HEK293T (cell line): ENCODE data around the gene PRRT1B.

Source experiments
- ARNT ChIP-seq: fragments of 450-650 bp; IDR thresholded peaks from 2 replicates; pipeline ENCODE4 v1.6.1; 2017; ENCODE audit warnings: mild to moderate bottlenecking
- BHLHE40 ChIP-seq: fragments of 450-650 bp; IDR thresholded peaks from 2 replicates; pipeline ENCODE4 v1.6.1; 2016; ENCODE audit warnings: mild to moderate bottlenecking, moderate library complexity, borderline replicate concordance
- CTBP1 ChIP-seq: fragments of 450-650 bp; IDR thresholded peaks from 2 replicates; pipeline ENCODE4 v1.6.1; 2016; ENCODE audit warnings: borderline replicate concordance
- ELF4 ChIP-seq: fragments of 450-650 bp; IDR thresholded peaks from 2 replicates; pipeline ENCODE4 v1.6.1; 2017; ENCODE audit warnings: antibody characterized with exemption
- FOXA1 ChIP-seq: fragments of 450-650 bp; IDR thresholded peaks from 2 replicates; pipeline ENCODE4 v1.6.1; 2016; ENCODE audit warnings: mild to moderate bottlenecking
- FOXK2 ChIP-seq: fragments of 450-650 bp; IDR thresholded peaks from 2 replicates; pipeline ENCODE4 v1.6.1; 2016; ENCODE audit warnings: mild to moderate bottlenecking
- FOXM1 ChIP-seq: fragments of 450-650 bp; IDR thresholded peaks from 2 replicates; pipeline ENCODE4 v1.6.1; 2017; ENCODE audit warnings: mild to moderate bottlenecking, borderline replicate concordance
- HDGF ChIP-seq: fragments of 450-650 bp; IDR thresholded peaks from 2 replicates; pipeline ENCODE4 v1.6.1; 2017; ENCODE audit warnings: antibody characterized with exemption, borderline replicate concordance
- NFRKB ChIP-seq: fragments of 450-650 bp; IDR thresholded peaks from 2 replicates; pipeline ENCODE4 v1.6.1; 2016; ENCODE audit warnings: mild to moderate bottlenecking, moderate library complexity
- PKNOX1 ChIP-seq: fragments of 450-650 bp; IDR thresholded peaks from 2 replicates; pipeline ENCODE4 v1.6.1; 2016
- SP1 ChIP-seq: fragments of 450-650 bp; IDR thresholded peaks from 2 replicates; pipeline ENCODE4 v1.6.1; 2017
- SUZ12 ChIP-seq: fragments of 450-650 bp; IDR thresholded peaks from 2 replicates; pipeline ENCODE4 v1.6.1; 2016; ENCODE audit warnings: mild to moderate bottlenecking
- TARDBP ChIP-seq: fragments of 450-650 bp; IDR thresholded peaks from 2 replicates; pipeline ENCODE4 v1.6.1; 2016
- ZNF384 ChIP-seq: fragments of 450-650 bp; IDR thresholded peaks from 2 replicates; pipeline ENCODE4 v1.6.1; 2016

GRCh38 chr9:131524665-131525315 is 20.5 kb upstream of the PRRT1B start:
- TF ChIP-seq ELF4: no peak
- TF ChIP-seq SUZ12: no peak
- TF ChIP-seq HDGF: no peak
- TF ChIP-seq FOXM1: no peak
- no peak for TF ChIP-seq ARNT
- TF ChIP-seq FOXK2: no peak
- no peak for TF ChIP-seq TARDBP
- no peak for TF ChIP-seq BHLHE40
- TF ChIP-seq NFRKB: no peak
- TF ChIP-seq CTBP1: no peak
- no peak for TF ChIP-seq ZNF384
- no peak for TF ChIP-seq PKNOX1
- TF ChIP-seq FOXA1: no peak
- no peak for TF ChIP-seq SP1
